HG03097 (cell line): ENCODE data around the gene EPHB1.

Experiments
- ATAC-seq: cut with Tn5 transposase; IDR thresholded peaks from one replicate; pipeline ENCODE4 v1.9.1; 2021; ENCODE audit not compliant: unreplicated experiment, low FRiP score

EPHB1 gene

GRCh38 chr3:134804508-134805480 lies 9.7 kb downstream of the EPHB1 start:
- no peak for ATAC-seq

GRCh38 chr3:134807189-134807588 lies 12.1 kb downstream of the EPHB1 start:
- ATAC-seq: no peak

GRCh38 chr3:134808835-134809234 lies 13.8 kb downstream of the EPHB1 start:
- no peak for ATAC-seq

- ATAC-seq: no peak
Measured at GRCh38 chr3:134809427-134810051, 14.5 kb downstream of the EPHB1 start.

- ATAC-seq: no peak
Measured at GRCh38 chr3:134810052-134810435, 15.0 kb downstream of the EPHB1 start.

- ATAC-seq: no peak
Measured at GRCh38 chr3:134810850-134811249, 15.8 kb downstream of the EPHB1 start.

- ATAC-seq: no peak
Measured at GRCh38 chr3:134813618-134814017, 18.6 kb downstream of the EPHB1 start.

- ATAC-seq: no peak
Measured at GRCh38 chr3:134815519-134815918, 20.5 kb downstream of the EPHB1 start.

GRCh38 chr3:134816623-134817022 lies 21.6 kb downstream of the EPHB1 start:
- no peak for ATAC-seq

- no peak for ATAC-seq
Measured at GRCh38 chr3:134817297-134817696, 22.2 kb downstream of the EPHB1 start.

- no peak for ATAC-seq
Measured at GRCh38 chr3:134820994-134821393, 25.9 kb downstream of the EPHB1 start.

- ATAC-seq: no peak
Measured at GRCh38 chr3:134822090-134822489, 27.0 kb downstream of the EPHB1 start.

GRCh38 chr3:134823679-134824078 lies 28.6 kb downstream of the EPHB1 start:
- no peak for ATAC-seq

- ATAC-seq: no peak
Measured at GRCh38 chr3:134824791-134825190, 29.7 kb downstream of the EPHB1 start.

GRCh38 chr3:134827213-134827612 lies 32.2 kb downstream of the EPHB1 start:
- ATAC-seq: no peak

GRCh38 chr3:134829721-134830120 lies 34.7 kb downstream of the EPHB1 start:
- ATAC-seq: no peak

- no peak for ATAC-seq
Measured at GRCh38 chr3:134832585-134832984, 37.5 kb downstream of the EPHB1 start.

- ATAC-seq: no peak
Measured at GRCh38 chr3:134833453-134834163, 38.5 kb downstream of the EPHB1 start.

- no peak for ATAC-seq
Measured at GRCh38 chr3:134836921-134837320, 41.9 kb downstream of the EPHB1 start.

- ATAC-seq: no peak
Measured at GRCh38 chr3:134838599-134838998, 43.5 kb downstream of the EPHB1 start.

- ATAC-seq: no peak
Measured at GRCh38 chr3:134839422-134839821, 44.4 kb downstream of the EPHB1 start.
